PC-9 (cell line): ENCODE measurements around the gene CKM. TPM values are rescaled to one million over a fixed set of nuclear protein-coding genes. Genes with fewer than 3 reads are reported as not detected.

Experiments used
- BruUV-seq: library from RNA; stranded (reverse); fragments of 400-500 nt; replicated peaks from 2 replicates; lab custom pipeline; 2021; lab: Mats Ljungman, UMichigan
- CTCF ChIA-PET: fragments of 300-600 bp; sonication (Branson Sonifier 250); formaldehyde crosslinking; loops from one replicate; lab custom pipeline; 2022; ENCODE audit warnings: antibody characterized with exemption; lab: Charles Lee
- POLR2A ChIA-PET: fragments of 300-600 bp; sonication (Branson Sonifier 250); formaldehyde crosslinking; loops from one replicate; lab custom pipeline; 2022; ENCODE audit warnings: antibody characterized with exemption; ENCODE audit not compliant: unreplicated experiment; lab: Charles Lee
- DNase-seq, 2 experiments: peaks; one replicate each; pipeline versions ENCODE4 v3.0.0 to v3.0.0-alpha.2; 2015 to 2022; ENCODE audit warnings: mixed read lengths in 1 of 2
- H2AFZ ChIP-seq: fragments of 200-600 bp; sonication (generic); 2 replicates; pipeline ENCODE4 v1.8.1; 2017; ENCODE audit warnings: antibody characterized with exemption
- H3F3A ChIP-seq: fragments of 200-600 bp; sonication (generic); 2 replicates; pipeline ENCODE4 v1.8.1; 2017; ENCODE audit warnings: antibody characterized with exemption, mild to moderate bottlenecking, low read depth; ENCODE audit not compliant: insufficient read depth
- H3K27ac ChIP-seq: fragments of 200-600 bp; sonication (generic); 2 replicates; pipeline ENCODE4 v1.6.1; 2016; ENCODE audit warnings: mixed run types
- H3K27me3 ChIP-seq: fragments of 200-600 bp; sonication (generic); 2 replicates; pipeline ENCODE4 v1.6.1; 2016; ENCODE audit warnings: low read depth, mixed run types; ENCODE audit not compliant: insufficient read depth
- H3K36me3 ChIP-seq: fragments of 200-600 bp; sonication (generic); 2 replicates; pipeline ENCODE4 v1.6.1; 2016; ENCODE audit warnings: low read depth, mixed run types
- H3K4me1 ChIP-seq: fragments of 200-600 bp; sonication (generic); replicated peaks from 2 replicates; pipeline ENCODE4 v1.6.1; 2016; ENCODE audit warnings: mixed run types; ENCODE audit not compliant: insufficient read depth
- H3K4me2 ChIP-seq: fragments of 200-600 bp; sonication (generic); 2 replicates; pipeline ENCODE4 v1.6.1; 2017; ENCODE audit warnings: mixed run types
- H3K4me3 ChIP-seq: fragments of 200-600 bp; sonication (generic); 2 replicates; pipeline ENCODE4 v1.6.1; 2016; ENCODE audit warnings: mixed run types
- H3K79me2 ChIP-seq: fragments of 200-600 bp; sonication (generic); 2 replicates; pipeline ENCODE4 v1.6.1; 2017; ENCODE audit warnings: low read depth, mixed run types
- H3K9me2 ChIP-seq: fragments of 200-600 bp; sonication (generic); 2 replicates; pipeline ENCODE4 v1.8.1; 2017; ENCODE audit warnings: mild to moderate bottlenecking; ENCODE audit not compliant: insufficient read depth
- H3K9me3 ChIP-seq: fragments of 200-600 bp; sonication (generic); 2 replicates; pipeline ENCODE4 v1.8.1; 2016; ENCODE audit warnings: low read depth; ENCODE audit not compliant: insufficient read depth
- H4K20me1 ChIP-seq: fragments of 200-600 bp; sonication (generic); 2 replicates; pipeline ENCODE4 v1.8.1; 2017; ENCODE audit not compliant: insufficient read depth
- EZH2 ChIP-seq: fragments of 200-600 bp; sonication (generic); IDR thresholded peaks from 2 replicates; pipeline ENCODE4 v1.8.0; 2017; ENCODE audit warnings: antibody characterized with exemption, low read depth
- intact Hi-C: fragments of 100-400 bp; cut with micrococcal nuclease; formaldehyde crosslinking; loops from one replicate; pipeline ENCODE4 v1.10.0; 2022; ENCODE audit not compliant: unreplicated experiment
- total RNA-seq: library from RNA; stranded (reverse); gene quantifications from 2 replicates; pipeline ENCODE4 v1.2.3, GENCODE V29; 2021
- TF ChIP-seq, protein P1 (sequence below): fragments of 200-600 bp; sonication (generic); conservative IDR thresholded peaks from 2 replicates; pipeline ENCODE4 v1.6.1; 2017; ENCODE audit warnings: mixed run types, antibody characterized with exemption, mild to moderate bottlenecking, moderate library complexity

Gene CKM
- total RNA-seq, 1 experiment from 2014 or later, result not detected

DNA sequence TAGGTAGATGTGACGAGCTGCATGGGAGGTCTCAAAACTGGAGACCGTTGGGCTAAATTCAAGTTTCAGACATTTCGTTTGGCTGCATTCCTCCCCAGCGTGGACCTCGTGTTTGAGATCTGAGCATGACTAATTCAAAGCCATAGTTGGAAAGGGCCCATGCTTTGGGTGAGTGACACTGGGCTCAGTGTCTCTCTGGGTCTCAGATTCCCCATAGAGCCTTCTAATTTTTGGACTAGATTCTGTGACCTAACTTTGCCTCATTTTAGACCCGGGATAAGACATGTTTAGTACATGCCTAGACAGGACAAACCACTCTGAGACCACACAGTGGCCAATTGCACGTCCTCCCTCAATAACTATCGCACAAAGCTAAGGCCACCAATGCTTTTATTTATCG, 16.6 kb downstream of the CKM start:
- CTCF ChIA-PET, result no interaction called here
- H3K4me2 ChIP-seq, result no peak overlapping the region
- BruUV-seq, result no TSS peak

DNA sequence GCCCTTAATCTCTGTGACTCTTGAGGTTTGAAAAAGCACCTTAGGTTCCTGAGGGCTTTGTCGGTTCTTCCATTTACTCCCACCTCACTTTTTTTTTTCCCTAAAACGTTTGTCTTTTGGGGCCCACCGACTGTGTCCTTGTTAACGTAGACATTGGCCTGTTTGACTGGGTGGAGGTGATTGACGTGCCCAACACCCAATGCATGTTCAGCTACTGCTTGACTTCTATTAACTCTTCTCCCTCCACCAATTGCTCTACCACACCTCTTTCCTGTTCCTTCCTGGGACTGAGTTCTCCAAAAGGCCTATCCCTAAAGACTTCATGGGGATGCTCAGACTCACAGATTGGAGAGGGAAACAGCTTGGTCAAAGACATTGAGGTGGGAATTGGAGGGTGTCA, 17.3 kb downstream of the CKM start:
- no peak for DNase-seq
- intact Hi-C loops, result no loop called here
- Histone ChIP-seq H3K9me2 (no peaks in the 10 kb centered on the region), H3K79me2 (no peaks in the 10 kb centered on the region), H4K20me1 (no peaks in the 10 kb centered on the region), H3K4me1 (no peaks in the 10 kb centered on the region), H3K4me2 (no peak overlapping the region), H2AFZ (no peak overlapping the region), H3K4me3 (no peak overlapping the region), H3K27ac (no peak overlapping the region), H3F3A (peaks cover 19% of the 10 kb centered on the region), H3K9me3 (no peaks in the 10 kb centered on the region), H3K36me3 (no peaks in the 10 kb centered on the region), H3K27me3 (no peaks in the 10 kb centered on the region)
- CTCF ChIA-PET, result no interaction called here
- BruUV-seq, result no TSS peak
- POLR2A ChIA-PET, result no interaction called here
- no peak for TF ChIP-seq EZH2
- TF ChIP-seq, protein P1, sequence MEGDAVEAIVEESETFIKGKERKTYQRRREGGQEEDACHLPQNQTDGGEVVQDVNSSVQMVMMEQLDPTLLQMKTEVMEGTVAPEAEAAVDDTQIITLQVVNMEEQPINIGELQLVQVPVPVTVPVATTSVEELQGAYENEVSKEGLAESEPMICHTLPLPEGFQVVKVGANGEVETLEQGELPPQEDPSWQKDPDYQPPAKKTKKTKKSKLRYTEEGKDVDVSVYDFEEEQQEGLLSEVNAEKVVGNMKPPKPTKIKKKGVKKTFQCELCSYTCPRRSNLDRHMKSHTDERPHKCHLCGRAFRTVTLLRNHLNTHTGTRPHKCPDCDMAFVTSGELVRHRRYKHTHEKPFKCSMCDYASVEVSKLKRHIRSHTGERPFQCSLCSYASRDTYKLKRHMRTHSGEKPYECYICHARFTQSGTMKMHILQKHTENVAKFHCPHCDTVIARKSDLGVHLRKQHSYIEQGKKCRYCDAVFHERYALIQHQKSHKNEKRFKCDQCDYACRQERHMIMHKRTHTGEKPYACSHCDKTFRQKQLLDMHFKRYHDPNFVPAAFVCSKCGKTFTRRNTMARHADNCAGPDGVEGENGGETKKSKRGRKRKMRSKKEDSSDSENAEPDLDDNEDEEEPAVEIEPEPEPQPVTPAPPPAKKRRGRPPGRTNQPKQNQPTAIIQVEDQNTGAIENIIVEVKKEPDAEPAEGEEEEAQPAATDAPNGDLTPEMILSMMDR, result no peak

More for the DNA sequence above, 16.6 kb downstream of the CKM start:
- POLR2A ChIA-PET, result interaction anchor here (0.6 kb wide), 1 partner anchor 241 kb away, joined by 21 read pairs; no protein-coding TSS in a partner anchor
- no peak for TF ChIP-seq EZH2
- TF ChIP-seq, protein P1, result no peak
- DNase-seq, result no peak
- Histone ChIP-seq H3K27ac (no peak overlapping the region), H3K9me3 (no peaks in the 10 kb centered on the region), H3K9me2 (no peaks in the 10 kb centered on the region), H3K4me3 (no peak overlapping the region), H4K20me1 (no peaks in the 10 kb centered on the region), H3K36me3 (no peaks in the 10 kb centered on the region), H3K27me3 (no peaks in the 10 kb centered on the region), H2AFZ (no peak overlapping the region), H3K4me1 (no peaks in the 10 kb centered on the region), H3F3A (peaks cover 19% of the 10 kb centered on the region), H3K79me2 (no peaks in the 10 kb centered on the region)
- intact Hi-C loops, result no loop called here

DNA sequence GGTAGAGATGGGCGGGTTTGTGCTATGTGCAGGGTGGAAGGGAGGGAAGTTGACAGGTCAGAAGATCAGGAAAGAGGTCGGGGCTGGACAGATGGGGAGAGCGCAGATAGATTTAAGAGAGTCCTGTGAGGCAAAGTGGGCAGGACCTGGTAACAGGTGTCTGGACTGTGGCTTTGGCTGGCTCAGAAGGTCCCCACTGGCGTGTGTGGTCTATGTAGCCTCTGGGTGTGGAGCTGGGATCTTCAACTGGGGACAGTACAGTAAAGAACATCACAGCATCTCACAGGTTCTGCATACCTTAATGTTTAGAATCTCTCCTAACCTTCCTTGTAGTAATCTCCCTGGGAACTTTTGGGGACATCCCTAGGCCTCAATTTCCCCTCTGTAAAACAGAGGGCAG, 17.7 kb downstream of the CKM start:
- no peak overlapping the region for H3K4me2 ChIP-seq
- no peaks in the 10 kb centered on the region for H3K9me2 ChIP-seq
- no peaks in the 10 kb centered on the region for H3K27me3 ChIP-seq
- ChIA-PET POLR2A (no interaction called here), CTCF (no interaction called here)
- intact Hi-C loops, result no loop called here
- H4K20me1 ChIP-seq, result no peaks in the 10 kb centered on the region
- H3F3A ChIP-seq, result peaks cover 18% of the 10 kb centered on the region
- H3K27ac ChIP-seq, result no peak overlapping the region
- no peaks in the 10 kb centered on the region for H3K79me2 ChIP-seq
- H3K9me3 ChIP-seq, result no peaks in the 10 kb centered on the region
- H3K4me1 ChIP-seq, result no peaks in the 10 kb centered on the region
- no peak for DNase-seq
- no peak overlapping the region for H2AFZ ChIP-seq
- no peaks in the 10 kb centered on the region for H3K36me3 ChIP-seq
- no TSS peak for BruUV-seq
- no peak overlapping the region for H3K4me3 ChIP-seq
- TF ChIP-seq, protein P1, result no peak
- no peak for TF ChIP-seq EZH2
